Measurements from ENCODE around the gene TMEM45B.
"Not testable (repeated sequence)": the region's sequence is repeated elsewhere in the genome, so short reads cannot be mapped to it uniquely, and the experiment has no call there.

GRCh38 chr11:129868626-129869025 is 53.0 kb downstream of the TMEM45B start:
- not testable (repeated sequence) for TF ChIP-seq CTCF, EP300 (IDR thresholded peaks at IDR 0.05)
